ENCODE measurements around the gene ETV1. TPM values are rescaled to one million over a fixed set of nuclear protein-coding genes. Genes with fewer than 3 reads are reported as not detected.
A peak's percentile ranks its signal among the peaks of the same experiment; 100 is the strongest.

Gene ETV1
- total and polyA plus RNA-seq, 4 experiments from 2014 or later = 0.47 TPM; not detected in 3

- Mint-ChIP-seq H3K27ac (no peak overlapping the region), H3K27me3 (no peaks in the 10 kb centered on the region), H3K36me3 (no peaks in the 10 kb centered on the region), H3K4me1 (no peaks in the 10 kb centered on the region), H3K9me3 (no peaks in the 10 kb centered on the region), H3K4me3 (no peak overlapping the region)
- Histone ChIP-seq H3K9me3 (ENCODE audit: control insufficient read depth in 1 of 2, low read length in 2 of 2) (no peaks in the 10 kb centered on the region), H3K4me1 (ENCODE audit: insufficient read depth, low read length) (no peaks in the 10 kb centered on the region), H3K36me3 (ENCODE audit: insufficient read depth, low read length) (no peaks in the 10 kb centered on the region), H3K27me3 (ENCODE audit: insufficient read depth, low read length) (no peaks in the 10 kb centered on the region), H3K27ac (ENCODE audit: low read depth, low read length) (no peak overlapping the region), H3K4me3 (ENCODE audit: low read length in 2 of 2) (no peak overlapping the region)
- DNase-seq = no peak
- CTCF ChIA-PET (ENCODE audit: partially characterized antibody) = no interaction called here
- POLR2A ChIA-PET (ENCODE audit: partially characterized antibody) = no interaction called here
- intact Hi-C loops (cut with micrococcal nuclease) = no loop called here
These were observed 39.5 kb downstream of the ETV1 start for GRCh38 chr7:13949939-13950338.

- intact Hi-C loops (cut with micrococcal nuclease) = no loop called here
- H3K27me3 ChIP-seq (ENCODE audit: insufficient read depth, low read length) = no peaks in the 10 kb centered on the region
- Mint-ChIP-seq H3K36me3 (no peaks in the 10 kb centered on the region), H3K4me3 (no peak overlapping the region), H3K4me1 (no peaks in the 10 kb centered on the region), H3K27ac (no peak overlapping the region), H3K27me3 (no peaks in the 10 kb centered on the region), H3K9me3 (no peaks in the 10 kb centered on the region)
- CTCF ChIA-PET (ENCODE audit: partially characterized antibody) = no interaction called here
- no peak overlapping the region for H3K27ac ChIP-seq (ENCODE audit: low read depth, low read length)
- H3K36me3 ChIP-seq (ENCODE audit: insufficient read depth, low read length) = no peaks in the 10 kb centered on the region
- H3K4me3 ChIP-seq (ENCODE audit: low read length in 2 of 2) = no peak overlapping the region
- DNase-seq = no peak
- no peaks in the 10 kb centered on the region for H3K9me3 ChIP-seq (ENCODE audit: control insufficient read depth in 1 of 2, low read length in 2 of 2)
- POLR2A ChIA-PET (ENCODE audit: partially characterized antibody) = no interaction called here
- H3K4me1 ChIP-seq (ENCODE audit: insufficient read depth, low read length) = no peaks in the 10 kb centered on the region
These were observed 40.0 kb downstream of the ETV1 start for GRCh38 chr7:13949445-13949844.

- CTCF ChIA-PET (ENCODE audit: partially characterized antibody) = no interaction called here
- POLR2A ChIA-PET (ENCODE audit: partially characterized antibody) = no interaction called here
- no peak overlapping the region for H3K4me3 Mint-ChIP-seq
These were observed 41.3 kb downstream of the ETV1 start for GRCh38 chr7:13948019-13948801.

GRCh38 chr7:13947535-13947934, 41.9 kb downstream of the ETV1 start:
- Mint-ChIP-seq H3K9me3 (peaks cover 0 to 1% (median 0%) of the 10 kb centered on the region in 8 donors), H3K36me3 (no peaks in the 10 kb centered on the region), H3K27ac (no peak overlapping the region), H3K4me3 (no peak overlapping the region), H3K27me3 (no peaks in the 10 kb centered on the region), H3K4me1 (no peaks in the 10 kb centered on the region)
- DNase-seq = no peak
- no peaks in the 10 kb centered on the region for H3K9me3 ChIP-seq (ENCODE audit: control insufficient read depth in 1 of 2, low read length in 2 of 2)
- intact Hi-C loops (cut with micrococcal nuclease) = no loop called here
- no peak overlapping the region for H3K4me3 ChIP-seq (ENCODE audit: low read length in 2 of 2)
- POLR2A ChIA-PET (ENCODE audit: partially characterized antibody) = no interaction called here
- H3K4me1 ChIP-seq (ENCODE audit: insufficient read depth, low read length) = no peaks in the 10 kb centered on the region
- CTCF ChIA-PET (ENCODE audit: partially characterized antibody) = no interaction called here
- no peaks in the 10 kb centered on the region for H3K27me3 ChIP-seq (ENCODE audit: insufficient read depth, low read length)
- H3K36me3 ChIP-seq (ENCODE audit: insufficient read depth, low read length) = no peaks in the 10 kb centered on the region
- no peak overlapping the region for H3K27ac ChIP-seq (ENCODE audit: low read depth, low read length)

More at GRCh38 chr7:13948019-13948801, 41.3 kb downstream of the ETV1 start:
- intact Hi-C loops (cut with micrococcal nuclease) = no loop called here
- peaks cover 0 to under 1% (median 0%) of the 10 kb centered on the region in 8 donors for H3K9me3 Mint-ChIP-seq
- no peak overlapping the region for H3K27ac ChIP-seq (ENCODE audit: low read depth, low read length)
- H3K27me3 ChIP-seq (ENCODE audit: insufficient read depth, low read length) = no peaks in the 10 kb centered on the region
- no peaks in the 10 kb centered on the region for H3K36me3 Mint-ChIP-seq
- no peak overlapping the region for H3K4me3 ChIP-seq (ENCODE audit: low read length in 2 of 2)
- no peak overlapping the region for H3K27ac Mint-ChIP-seq
- H3K4me1 Mint-ChIP-seq = no peaks in the 10 kb centered on the region
- DNase-seq = no peak
- H3K27me3 Mint-ChIP-seq = no peaks in the 10 kb centered on the region
- H3K4me1 ChIP-seq (ENCODE audit: insufficient read depth, low read length) = no peaks in the 10 kb centered on the region
- no peaks in the 10 kb centered on the region for H3K36me3 ChIP-seq (ENCODE audit: insufficient read depth, low read length)
- H3K9me3 ChIP-seq (ENCODE audit: control insufficient read depth in 1 of 2, low read length in 2 of 2) = no peaks in the 10 kb centered on the region

- Mint-ChIP-seq H3K4me1 (no peaks in the 10 kb centered on the region), H3K27ac (no peak overlapping the region), H3K36me3 (no peaks in the 10 kb centered on the region), H3K4me3 (no peak overlapping the region), H3K9me3 (peaks cover 0 to 1% (median 0%) of the 10 kb centered on the region in 8 donors), H3K27me3 (no peaks in the 10 kb centered on the region)
- no peaks in the 10 kb centered on the region for H3K36me3 ChIP-seq (ENCODE audit: insufficient read depth, low read length)
- H3K9me3 ChIP-seq (ENCODE audit: control insufficient read depth in 1 of 2, low read length in 2 of 2) = no peaks in the 10 kb centered on the region
- no peaks in the 10 kb centered on the region for H3K27me3 ChIP-seq (ENCODE audit: insufficient read depth, low read length)
- no peaks in the 10 kb centered on the region for H3K4me1 ChIP-seq (ENCODE audit: insufficient read depth, low read length)
- CTCF ChIA-PET (ENCODE audit: partially characterized antibody) = no interaction called here
- H3K27ac ChIP-seq (ENCODE audit: low read depth, low read length) = no peak overlapping the region
- POLR2A ChIA-PET (ENCODE audit: partially characterized antibody) = no interaction called here
- H3K4me3 ChIP-seq (ENCODE audit: low read length in 2 of 2) = no peak overlapping the region
- intact Hi-C loops (cut with micrococcal nuclease) = no loop called here
- DNase-seq = no peak
These were observed 43.3 kb downstream of the ETV1 start for GRCh38 chr7:13946181-13946580.

- H3K27me3 Mint-ChIP-seq = no peaks in the 10 kb centered on the region
- Histone ChIP-seq H3K36me3 (ENCODE audit: insufficient read depth, low read length) (no peaks in the 10 kb centered on the region), H3K4me1 (ENCODE audit: insufficient read depth, low read length) (no peaks in the 10 kb centered on the region), H3K27me3 (ENCODE audit: insufficient read depth, low read length) (no peaks in the 10 kb centered on the region), H3K27ac (ENCODE audit: low read depth, low read length) (no peak overlapping the region), H3K9me3 (ENCODE audit: control insufficient read depth in 1 of 2, low read length in 2 of 2) (no peaks in the 10 kb centered on the region), H3K4me3 (ENCODE audit: low read length in 2 of 2) (no peak overlapping the region)
- H3K9me3 Mint-ChIP-seq = peaks cover 0 to 1% (median 0%) of the 10 kb centered on the region in 8 donors
- no peaks in the 10 kb centered on the region for H3K4me1 Mint-ChIP-seq
- no peak for DNase-seq
- no peaks in the 10 kb centered on the region for H3K36me3 Mint-ChIP-seq
- H3K4me3 Mint-ChIP-seq = no peak overlapping the region
- intact Hi-C loops (cut with micrococcal nuclease) = no loop called here
- ChIA-PET CTCF (ENCODE audit: partially characterized antibody) (no interaction called here), POLR2A (ENCODE audit: partially characterized antibody) (no interaction called here)
- H3K27ac Mint-ChIP-seq = no peak overlapping the region
These were observed 43.8 kb downstream of the ETV1 start for GRCh38 chr7:13945670-13946069.

GRCh38 chr7:13933536-13933935, 55.9 kb downstream of the ETV1 start:
- H3K27me3 Mint-ChIP-seq = no peaks in the 10 kb centered on the region
- no peaks in the 10 kb centered on the region for H3K36me3 Mint-ChIP-seq
- no peaks in the 10 kb centered on the region for H3K4me1 Mint-ChIP-seq
- no peak for DNase-seq
- Histone ChIP-seq H3K4me3 (ENCODE audit: low read length in 2 of 2) (no peak overlapping the region), H3K4me1 (ENCODE audit: insufficient read depth, low read length) (no peaks in the 10 kb centered on the region), H3K9me3 (ENCODE audit: control insufficient read depth in 1 of 2, low read length in 2 of 2) (no peaks in the 10 kb centered on the region), H3K36me3 (ENCODE audit: insufficient read depth, low read length) (no peaks in the 10 kb centered on the region), H3K27me3 (ENCODE audit: insufficient read depth, low read length) (no peaks in the 10 kb centered on the region), H3K27ac (ENCODE audit: low read depth, low read length) (no peak overlapping the region)
- intact Hi-C loops (cut with micrococcal nuclease) = no loop called here
- peaks cover 0 to 2% (median 0%) of the 10 kb centered on the region in 8 donors for H3K9me3 Mint-ChIP-seq
- no peak overlapping the region for H3K4me3 Mint-ChIP-seq
- ChIA-PET CTCF (ENCODE audit: partially characterized antibody) (no interaction called here), POLR2A (ENCODE audit: partially characterized antibody) (no interaction called here)
- H3K27ac Mint-ChIP-seq = peak overlapping the region in 1 of 7 donors; percentile 30
